Endothelial cell of umbilical vein (primary cell): ENCODE data around the gene SPTLC3. TPM values are rescaled to one million over a fixed set of nuclear protein-coding genes. Genes with fewer than 3 reads are reported as not detected.

Experiments used
- BruUV-seq: library from RNA; stranded (reverse); fragments of 400-500 nt; replicated peaks from 2 replicates; lab custom pipeline; 2021; lab: Mats Ljungman, UMichigan
- CTCF ChIA-PET: fragments of 300-600, 350-600 bp; sonication (Branson Sonifier 250); formaldehyde crosslinking; loops from one replicate; lab custom pipeline; 2021; ENCODE audit warnings: antibody characterized with exemption, inconsistent platforms; lab: Charles Lee
- POLR2A ChIA-PET: fragments of 300-600, 350-600 bp; sonication (Branson Sonifier 250); formaldehyde crosslinking; loops from one replicate; lab custom pipeline; 2021; ENCODE audit warnings: antibody characterized with exemption, inconsistent platforms; lab: Charles Lee
- DNase-seq: peaks from one replicate; pipeline ENCODE4 v3.0.0-alpha.2; 2011; ENCODE audit warnings: low read depth, low spot score
- FAIRE-seq: peaks from 2 replicates; lab custom pipeline; 2011; peaks lifted over from hg19 to GRCh38; lab: Jason Lieb, UNC
- H2AFZ ChIP-seq: 2 replicates; pipeline ENCODE4 v1.6.0; 2012; ENCODE audit warnings: low read depth, low read length, control low read depth, inconsistent platforms
- H3K27ac ChIP-seq: 2 replicates; pipeline ENCODE4 v1.5.1; 2011; ENCODE audit warnings: low read depth, mild to moderate bottlenecking, control low read depth, low read length, moderate library complexity; ENCODE audit not compliant: insufficient read depth
- H3K27me3 ChIP-seq, 2 experiments: 2 replicates each; pipeline versions ENCODE4 v1.6.0 to v1.6.1; 2011; ENCODE audit warnings: low read length in 2 of 2, mixed read lengths in 1 of 2; ENCODE audit not compliant: control insufficient read depth in 2 of 2, insufficient read depth in 2 of 2
- H3K36me3 ChIP-seq, 2 experiments: 2 replicates in 1 of 2; 3 replicates in 1 of 2; pipeline ENCODE4 v1.5.1; 2011; ENCODE audit warnings: low read length in 2 of 2, mild to moderate bottlenecking in 1 of 2, moderate library complexity in 1 of 2; ENCODE audit not compliant: control insufficient read depth in 2 of 2, insufficient read depth in 2 of 2; ENCODE audit errors: extremely low read depth in 1 of 2
- H3K4me1 ChIP-seq: 3 replicates; pipeline ENCODE4 v1.5.1; 2011; ENCODE audit warnings: mild to moderate bottlenecking, low read length; ENCODE audit not compliant: control insufficient read depth, insufficient read depth; ENCODE audit errors: extremely low read depth
- H3K4me2 ChIP-seq: 2 replicates; pipeline ENCODE4 v1.6.1; 2011; ENCODE audit warnings: low read length, control low read depth, mixed read lengths; ENCODE audit not compliant: insufficient read depth
- H3K4me3 ChIP-seq, 3 experiments: fragments of 200-600 bp in 1 of 3; sonication (generic), shearing (Covaris generic) in 1 of 3; replicated peaks in 1 of 3; 2 replicates each; pipeline ENCODE4 v1.5.1; 2011 to 2016; ENCODE audit warnings: control low read depth in 3 of 3, low read length in 3 of 3, mild to moderate bottlenecking in 2 of 3, inconsistent platforms in 1 of 3, low read depth in 1 of 3, moderate library complexity in 1 of 3; ENCODE audit not compliant: insufficient read depth in 1 of 3
- H3K79me2 ChIP-seq: 2 replicates; pipeline ENCODE4 v1.6.0; 2012; ENCODE audit warnings: low read length, inconsistent platforms; ENCODE audit not compliant: control insufficient read depth, insufficient read depth
- H3K9ac ChIP-seq: replicated peaks from 2 replicates; pipeline ENCODE3; 2011; ENCODE audit warnings: low read length, control low read depth; ENCODE audit not compliant: insufficient read depth; ENCODE audit errors: extremely low read depth
- H3K9me1 ChIP-seq: replicated peaks from 3 replicates; pipeline ENCODE4 v1.6.0; 2011; ENCODE audit warnings: mild to moderate bottlenecking, low read length; ENCODE audit not compliant: control insufficient read depth, insufficient read depth; ENCODE audit errors: extremely low read depth
- H3K9me3 ChIP-seq: replicated peaks from 2 replicates; pipeline ENCODE4 v1.5.1; 2012; ENCODE audit warnings: low read length, inconsistent platforms; ENCODE audit not compliant: control insufficient read depth, insufficient read depth
- H4K20me1 ChIP-seq: replicated peaks from 2 replicates; pipeline ENCODE3; 2011; ENCODE audit warnings: mild to moderate bottlenecking, low read length; ENCODE audit not compliant: control insufficient read depth, insufficient read depth; ENCODE audit errors: extremely low read depth
- CTCF ChIP-seq, 2 donors: IDR thresholded peaks; 1 replicate in 1 of 2; 2 replicates in 1 of 2; pipeline ENCODE4 v1.5.1; 2011; ENCODE audit warnings: low read length in 2 of 2, mild to moderate bottlenecking in 2 of 2, moderate library complexity in 2 of 2, control low read depth in 1 of 2, inconsistent platforms in 1 of 2, low read depth in 1 of 2; ENCODE audit not compliant: insufficient read depth in 1 of 2; ENCODE audit errors: extremely low read depth in 1 of 2
- EZH2 ChIP-seq: IDR thresholded peaks from 2 replicates; pipeline ENCODE4 v1.6.1; 2012; ENCODE audit warnings: borderline replicate concordance, low read depth, mild to moderate bottlenecking, moderate library complexity, low read length, inconsistent platforms; ENCODE audit not compliant: severe bottlenecking
- FOS ChIP-seq: IDR thresholded peaks from 2 replicates; pipeline ENCODE4 v1.6.1; 2011; ENCODE audit warnings: mild to moderate bottlenecking, low read length, moderate library complexity, borderline replicate concordance; ENCODE audit not compliant: insufficient read depth
- GATA2 ChIP-seq: IDR thresholded peaks from 2 replicates; pipeline ENCODE4 v1.7.0; 2011; ENCODE audit warnings: low read depth, mild to moderate bottlenecking, moderate library complexity, mixed read lengths, low read length; ENCODE audit not compliant: insufficient read length, insufficient read depth
- JUN ChIP-seq: IDR thresholded peaks from 2 replicates; pipeline ENCODE4 v1.6.1; 2011; ENCODE audit warnings: borderline replicate concordance, low read depth; ENCODE audit not compliant: insufficient read length, insufficient read depth
- MYC ChIP-seq: IDR thresholded peaks from one replicate; pipeline ENCODE4 v1.6.1; 2011; ENCODE audit warnings: mild to moderate bottlenecking, low read depth, low read length
- POLR2A ChIP-seq: IDR thresholded peaks from 2 replicates; pipeline ENCODE4 v1.6.1; 2012; ENCODE audit warnings: low read depth, mild to moderate bottlenecking, control low read depth, low read length
- POLR2AphosphoS5 ChIP-seq: IDR thresholded peaks from 2 replicates; pipeline ENCODE4 v1.6.1; 2012; ENCODE audit warnings: low read depth, mild to moderate bottlenecking, control low read depth, low read length, moderate library complexity; ENCODE audit not compliant: insufficient read depth
- dilution Hi-C: fragments of 300-500 bp; cut with MboI; formaldehyde crosslinking; loops from one replicate; pipeline ENCODE4 v1.15.0; 2019; ENCODE audit warnings: low sequenced_read_pairs; ENCODE audit not compliant: extremely low pct_ligation_motif_present
- intact Hi-C: fragments of 100-400 bp; cut with micrococcal nuclease; formaldehyde crosslinking; loops from one replicate; pipeline ENCODE4 v1.10.0; 2022
- polyA plus RNA-seq, 4 experiments: library from polyadenylated mRNA; depleted of rRNA in 3 of 4; stranded (reverse) in 3 of 4; unstranded in 1 of 4; fragments of >200 nt; gene quantifications; 2 replicates each; pipeline versions ENCODE4 v1.2.1 to v1.2.3, GENCODE V29; 2011 to 2012; ENCODE audit warnings: missing spikeins in 1 of 4
- total RNA-seq: library from RNA; stranded (reverse); gene quantifications from 2 replicates; pipeline ENCODE4 v1.2.3, GENCODE V29; 2021
- TF ChIP-seq, protein P1 (sequence below): IDR thresholded peaks from 2 replicates; pipeline ENCODE4 v1.6.1; 2011; ENCODE audit not compliant: insufficient read depth, insufficient read length

The SPTLC3 gene
- total and polyA plus RNA-seq, 2 donors (not counting 3 experiments of a cell fraction or from before 2014, with no cell fraction given), result 0.29 to 0.35 TPM

DNA sequence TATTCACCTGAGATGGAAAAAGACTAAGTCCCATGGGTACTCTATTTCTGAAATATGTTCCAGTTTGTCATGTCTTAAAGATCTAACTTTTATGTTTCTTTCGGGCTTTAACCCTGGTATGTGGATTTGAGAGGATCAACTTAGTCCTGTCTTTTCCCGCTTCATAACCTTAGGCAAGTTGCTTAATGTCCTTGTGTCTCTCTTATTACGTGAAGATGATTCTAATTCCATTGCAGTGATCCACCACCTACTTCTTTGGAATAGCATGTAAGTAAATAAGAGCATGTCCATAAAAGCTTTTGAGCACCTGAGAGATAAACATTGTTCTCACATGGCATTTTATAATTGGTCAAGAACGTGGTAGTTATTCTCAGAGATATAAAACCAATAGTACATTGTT lies 23.0 kb downstream of the SPTLC3 start:
- H3K9me3 ChIP-seq, result no peaks in the 10 kb centered on the region
- H3K79me2 ChIP-seq, result no peaks in the 10 kb centered on the region
- dilution Hi-C loops, result no loop called here
- H3K4me3 ChIP-seq, result no peak overlapping the region
- H3K4me1 ChIP-seq, result peaks cover 11% of the 10 kb centered on the region
- no peak overlapping the region for H3K27ac ChIP-seq
- TF ChIP-seq POLR2AphosphoS5, result no peak
- TF ChIP-seq POLR2A, result no peak
- TF ChIP-seq MYC, result no peak
- TF ChIP-seq CTCF (IDR thresholded peaks at IDR 0.05; ENCODE audit: extremely low read depth in 1 of 2, insufficient read depth in 1 of 2, low read depth in 1 of 2, low read length in 2 of 2), result no peak
- TF ChIP-seq FOS, result no peak
- TF ChIP-seq JUN, result no peak
- TF ChIP-seq, protein P1, sequence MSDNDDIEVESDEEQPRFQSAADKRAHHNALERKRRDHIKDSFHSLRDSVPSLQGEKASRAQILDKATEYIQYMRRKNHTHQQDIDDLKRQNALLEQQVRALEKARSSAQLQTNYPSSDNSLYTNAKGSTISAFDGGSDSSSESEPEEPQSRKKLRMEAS, result no peak
- no peak for TF ChIP-seq EZH2
- TF ChIP-seq GATA2, result no peak
- FAIRE-seq (no peak), DNase-seq (no peak)
- no peaks in the 10 kb centered on the region for H3K27me3 ChIP-seq
- H3K4me2 ChIP-seq, result no peak overlapping the region
- H4K20me1 ChIP-seq, result no peaks in the 10 kb centered on the region
- H3K36me3 ChIP-seq, result no peaks in the 10 kb centered on the region
- intact Hi-C loops, result no loop called here
- no peak overlapping the region for H2AFZ ChIP-seq
- CTCF ChIA-PET, result no interaction called here
- POLR2A ChIA-PET, result no interaction called here
- BruUV-seq, result no TSS peak
- no peak overlapping the region for H3K9ac ChIP-seq
- H3K9me1 ChIP-seq, result no peaks in the 10 kb centered on the region
